GM23248 (cell line): ENCODE data around the gene ZFP36L1. TPM values are rescaled to one million over a fixed set of nuclear protein-coding genes. Genes with fewer than 3 reads are reported as not detected.

ENCODE experiments used
- DNase-seq: peaks from one replicate; pipeline ENCODE4 v3.0.0-alpha.2; 2015
- H2AFZ ChIP-seq: fragments of 200-600 bp; sonication (generic); 2 replicates; pipeline ENCODE4 v1.6.1; 2016; ENCODE audit warnings: antibody characterized with exemption
- H3F3A ChIP-seq: fragments of 200-600 bp; sonication (generic); 2 replicates; pipeline ENCODE4 v1.6.1; 2016; ENCODE audit warnings: mild to moderate bottlenecking, antibody characterized with exemption, mixed run types; ENCODE audit not compliant: insufficient read depth
- H3K27ac ChIP-seq: fragments of 200-600 bp; sonication (generic); 2 replicates; pipeline ENCODE4 v1.5.1; 2016; ENCODE audit warnings: mild to moderate bottlenecking
- H3K27me3 ChIP-seq: fragments of 200-600 bp; sonication (generic); replicated peaks from 2 replicates; pipeline ENCODE4 v1.6.1; 2016; ENCODE audit warnings: mild to moderate bottlenecking; ENCODE audit not compliant: insufficient read depth
- H3K36me3 ChIP-seq: fragments of 200-600 bp; sonication (generic); 2 replicates; pipeline ENCODE4 v1.6.1; 2016; ENCODE audit warnings: low read depth, mild to moderate bottlenecking
- H3K4me1 ChIP-seq: fragments of 200-600 bp; sonication (generic); 2 replicates; pipeline ENCODE4 v1.6.1; 2016; ENCODE audit warnings: mild to moderate bottlenecking; ENCODE audit not compliant: insufficient read depth
- H3K4me2 ChIP-seq: fragments of 200-600 bp; sonication (generic); one replicate; pipeline ENCODE4 v1.6.1; 2016; ENCODE audit warnings: mild to moderate bottlenecking; ENCODE audit not compliant: unreplicated experiment
- H3K4me3 ChIP-seq: fragments of 200-600 bp; sonication (generic); 2 replicates; pipeline ENCODE4 v1.5.1; 2016; ENCODE audit warnings: mild to moderate bottlenecking
- H3K79me2 ChIP-seq: fragments of 200-600 bp; sonication (generic); 2 replicates; pipeline ENCODE4 v1.6.1; 2016; ENCODE audit warnings: mild to moderate bottlenecking; ENCODE audit not compliant: insufficient read depth
- H3K9ac ChIP-seq: fragments of 200-600 bp; sonication (generic); 2 replicates; pipeline ENCODE4 v1.6.1; 2016; ENCODE audit warnings: mild to moderate bottlenecking
- H3K9me2 ChIP-seq: fragments of 200-600 bp; sonication (generic); 2 replicates; pipeline ENCODE4 v1.6.1; 2016; ENCODE audit warnings: mixed run types, mild to moderate bottlenecking, moderate library complexity; ENCODE audit not compliant: insufficient read depth
- H3K9me3 ChIP-seq: fragments of 200-600 bp; sonication (generic); one replicate; pipeline ENCODE4 v1.6.1; 2017; ENCODE audit warnings: low read depth
- H4K20me1 ChIP-seq: fragments of 200-600 bp; sonication (generic); 2 replicates; pipeline ENCODE4 v1.6.0; 2016; ENCODE audit not compliant: insufficient read depth
- EZH2 ChIP-seq: fragments of 200-600 bp; sonication (generic); IDR thresholded peaks from 2 replicates; pipeline ENCODE4 v1.6.1; 2018; ENCODE audit warnings: antibody characterized with exemption, mild to moderate bottlenecking; ENCODE audit not compliant: insufficient read depth, poor library complexity, severe bottlenecking
- EZH2phosphoT487 ChIP-seq: fragments of 200-600 bp; sonication (generic); IDR thresholded peaks from 2 replicates; pipeline ENCODE4 v1.6.1; 2018; ENCODE audit warnings: antibody characterized with exemption, moderate library complexity, mild to moderate bottlenecking, low read depth; ENCODE audit not compliant: insufficient read depth
- WGBS, 2 experiments: methylation state at CpG; one replicate each; pipeline ENCODE4 v1.1.6; 2015 to 2017; ENCODE audit warnings: low lambda C conversion rate in 2 of 2, low coverage in 1 of 2; ENCODE audit errors: missing lambda C conversion rate in 2 of 2; 5-methylcytosine and 5-hydroxymethylcytosine counted together
- in situ Hi-C: fragments of 300-500 bp; cut with MboI; formaldehyde crosslinking; loops from 2 replicates; pipeline ENCODE4 v1.15.0; 2020
- polyA plus RNA-seq: library from polyadenylated mRNA; unstranded; fragments of >200 nt; fragmentation: Nextera tagmentation; extraction: Ambion mirVana; gene quantifications from 2 replicates; pipeline ENCODE4 v1.2.1, GENCODE V29; 2016
- total RNA-seq: library from RNA; depleted of rRNA; stranded (reverse); fragments of >200 nt; shearing (Covaris generic); gene quantifications from 2 replicates; pipeline ENCODE4 v1.2.3, GENCODE V29; 2014

Gene ZFP36L1
- total and polyA plus RNA-seq, 2 experiments from 2014 or later, result 92.9 to 599 TPM

GRCh38 chr14:68822132-68822651 is 29.3 kb upstream of the ZFP36L1 start:
- H3K9ac ChIP-seq, result no peak overlapping the region
- no peaks in the 10 kb centered on the region for H3K79me2 ChIP-seq
- TF ChIP-seq EZH2 (no peak), EZH2phosphoT487 (no peak)
- H3K27ac ChIP-seq, result no peak overlapping the region
- in situ Hi-C loops, result loop anchor here (10.0 kb wide), 2 partner anchors 577 to 877 kb away; no protein-coding TSS in a partner anchor
- H3K9me3 ChIP-seq, result no peaks in the 10 kb centered on the region
- no peak overlapping the region for H3K4me3 ChIP-seq
- no peaks in the 10 kb centered on the region for H3K27me3 ChIP-seq
- no peaks in the 10 kb centered on the region for H3K36me3 ChIP-seq
- 96 to 100% methylated on average over 4 of the region's 4 CpGs for WGBS, 2 experiments
- no peaks in the 10 kb centered on the region for H4K20me1 ChIP-seq
- H3K9me2 ChIP-seq, result no peaks in the 10 kb centered on the region
- H3F3A ChIP-seq, result no peaks in the 10 kb centered on the region; the same call in 1 of the 2 replicates
- DNase-seq, result no peak
- H3K4me1 ChIP-seq, result no peaks in the 10 kb centered on the region
- H3K4me2 ChIP-seq, result no peak overlapping the region
- no peak overlapping the region for H2AFZ ChIP-seq

GRCh38 chr14:68820999-68821683 is 28.3 kb upstream of the ZFP36L1 start:
- no peak overlapping the region for H2AFZ ChIP-seq
- no peak for DNase-seq
- H3F3A ChIP-seq, result no peaks in the 10 kb centered on the region; the same call in 1 of the 2 replicates
- no peak overlapping the region for H3K9ac ChIP-seq
- H3K27me3 ChIP-seq, result no peaks in the 10 kb centered on the region
- H3K4me3 ChIP-seq, result no peak overlapping the region
- H3K9me3 ChIP-seq, result no peaks in the 10 kb centered on the region
- peaks cover 5% of the 10 kb centered on the region; the same call in 1 of the 2 replicates for H3K4me1 ChIP-seq
- H3K9me2 ChIP-seq, result no peaks in the 10 kb centered on the region
- H3K36me3 ChIP-seq, result no peaks in the 10 kb centered on the region
- H3K79me2 ChIP-seq, result no peaks in the 10 kb centered on the region
- 83 to 92% methylated on average over 17 to 18 of the region's 18 CpGs for WGBS, 2 experiments
- no peaks in the 10 kb centered on the region for H4K20me1 ChIP-seq
- in situ Hi-C loops, result loop anchor here (10.0 kb wide), 2 partner anchors 576 to 876 kb away; no protein-coding TSS in a partner anchor
- H3K27ac ChIP-seq, result no peak overlapping the region
- TF ChIP-seq EZH2 (no peak), EZH2phosphoT487 (no peak)
- H3K4me2 ChIP-seq, result no peak overlapping the region

GRCh38 chr14:68820536-68820935 is 27.7 kb upstream of the ZFP36L1 start:
- TF ChIP-seq EZH2phosphoT487 (no peak), EZH2 (no peak)
- no peak overlapping the region for H3K27ac ChIP-seq
- no peaks in the 10 kb centered on the region for H3K9me3 ChIP-seq
- H3K36me3 ChIP-seq, result no peaks in the 10 kb centered on the region
- H4K20me1 ChIP-seq, result no peaks in the 10 kb centered on the region
- no peak overlapping the region for H3K9ac ChIP-seq
- no peak for DNase-seq
- 97 to 99% methylated on average over 4 of the region's 4 CpGs for WGBS, 2 experiments
- H3K27me3 ChIP-seq, result no peaks in the 10 kb centered on the region
- H2AFZ ChIP-seq, result no peak overlapping the region
- no peaks in the 10 kb centered on the region for H3K9me2 ChIP-seq
- peaks cover 3% of the 10 kb centered on the region for H3F3A ChIP-seq
- H3K79me2 ChIP-seq, result peaks cover 5% of the 10 kb centered on the region
- no peak overlapping the region for H3K4me2 ChIP-seq
- in situ Hi-C loops, result loop anchor here (10.0 kb wide), 2 partner anchors 576 to 876 kb away; no protein-coding TSS in a partner anchor
- no peak overlapping the region for H3K4me3 ChIP-seq
- peaks cover 11% of the 10 kb centered on the region for H3K4me1 ChIP-seq

DNA sequence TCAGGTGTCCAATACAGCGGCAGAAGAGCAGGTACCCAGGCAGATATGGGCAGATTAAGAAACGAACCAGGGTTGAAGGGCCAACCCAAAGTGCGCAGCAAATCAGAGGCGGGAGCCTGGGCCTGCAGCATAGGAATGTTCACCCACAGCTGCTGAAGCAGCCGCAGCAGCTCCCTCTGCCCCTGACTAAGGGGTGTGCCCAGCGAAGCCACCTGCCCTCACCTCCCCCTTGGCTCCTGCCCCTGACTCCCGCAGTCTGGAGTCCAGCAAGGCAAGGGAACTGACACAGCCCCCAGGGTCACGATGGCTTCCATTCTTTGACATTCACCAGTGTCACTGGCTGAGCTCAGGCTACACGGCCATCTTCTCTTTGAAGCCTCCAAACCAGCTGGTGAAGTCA is 27.3 kb upstream of the ZFP36L1 start:
- H4K20me1 ChIP-seq, result no peaks in the 10 kb centered on the region
- TF ChIP-seq EZH2phosphoT487 (no peak), EZH2 (no peak)
- H3K9me2 ChIP-seq, result no peaks in the 10 kb centered on the region
- H3K27me3 ChIP-seq, result no peaks in the 10 kb centered on the region
- 97 to 98% methylated on average over 9 of the region's 9 CpGs for WGBS, 2 experiments
- DNase-seq, result no peak
- H3K36me3 ChIP-seq, result no peaks in the 10 kb centered on the region
- no peak overlapping the region for H2AFZ ChIP-seq
- no peak overlapping the region for H3K4me3 ChIP-seq
- H3K79me2 ChIP-seq, result peaks cover 9% of the 10 kb centered on the region
- no peak overlapping the region for H3K9ac ChIP-seq
- H3K27ac ChIP-seq, result no peak overlapping the region
- in situ Hi-C loops, result loop anchor here (10.0 kb wide), 2 partner anchors 575 to 875 kb away; no protein-coding TSS in a partner anchor
- peaks cover 8% of the 10 kb centered on the region for H3F3A ChIP-seq
- H3K4me1 ChIP-seq, result peaks cover 15% of the 10 kb centered on the region
- H3K9me3 ChIP-seq, result no peaks in the 10 kb centered on the region
- H3K4me2 ChIP-seq, result no peak overlapping the region
